Neural crest cell (in vitro differentiated cells): Measurements from ENCODE around the gene MAGI2. TPM values are rescaled to one million over a fixed set of nuclear protein-coding genes. Genes with fewer than 3 reads are reported as not detected.

Source experiments
- DNase-seq: peaks from one replicate; pipeline ENCODE4 v3.0.0; 2021; ENCODE audit warnings: low read depth, mixed read lengths, low spot score
- H3K27ac Mint-ChIP-seq: one replicate; pipeline ENCODE4 v1.8.0; 2021; ENCODE audit warnings: mild to moderate bottlenecking, mixed read lengths; ENCODE audit not compliant: unreplicated experiment
- H3K27me3 Mint-ChIP-seq: 2 replicates; pipeline ENCODE4 v1.8.0; 2021; ENCODE audit warnings: low read depth, mild to moderate bottlenecking, mixed read lengths
- H3K36me3 Mint-ChIP-seq: 2 replicates; pipeline ENCODE4 v1.8.0; 2021; ENCODE audit warnings: low read depth, mild to moderate bottlenecking, mixed read lengths
- H3K4me1 Mint-ChIP-seq: 2 replicates; pipeline ENCODE4 v1.8.0; 2021; ENCODE audit warnings: mixed read lengths
- H3K4me3 Mint-ChIP-seq: one replicate; pipeline ENCODE4 v1.8.0; 2021; ENCODE audit warnings: mild to moderate bottlenecking, mixed read lengths
- H3K9me3 Mint-ChIP-seq: 2 replicates; pipeline ENCODE4 v1.8.0; 2021; ENCODE audit warnings: mixed read lengths
- CTCF ChIP-seq: fragments of 200-600 bp; sonication (generic); conservative IDR thresholded peaks from 2 replicates; pipeline ENCODE4 v1.5.0; 2021; ENCODE audit warnings: antibody characterized with exemption, mild to moderate bottlenecking
- total RNA-seq: library from RNA; stranded (reverse); gene quantifications from 2 replicates; pipeline ENCODE4 v1.2.1, GENCODE V29; 2021

The MAGI2 gene
- total RNA-seq, 1 donor from 2014 or later: 10.0 TPM

GRCh38 chr7:79290841-79291497 lies 162.5 kb downstream of the MAGI2 start:
- H3K4me3 Mint-ChIP-seq: no peak overlapping the region
- H3K4me1 Mint-ChIP-seq: peaks cover 13% of the 10 kb centered on the region
- TF ChIP-seq CTCF: no peak
- H3K27me3 Mint-ChIP-seq: no peaks in the 10 kb centered on the region
- DNase-seq: no peak
- H3K27ac Mint-ChIP-seq: no peak overlapping the region
- H3K9me3 Mint-ChIP-seq: no peaks in the 10 kb centered on the region
- no peaks in the 10 kb centered on the region for H3K36me3 Mint-ChIP-seq

- no peak for TF ChIP-seq CTCF
- H3K36me3 Mint-ChIP-seq: no peaks in the 10 kb centered on the region
- peaks cover 13% of the 10 kb centered on the region for H3K4me1 Mint-ChIP-seq
Measured at GRCh38 chr7:79290398-79290797, 163.1 kb downstream of the MAGI2 start.

GRCh38 chr7:79288655-79289054 lies 164.8 kb downstream of the MAGI2 start:
- Mint-ChIP-seq H3K9me3 (no peaks in the 10 kb centered on the region), H3K4me1 (peaks cover 13% of the 10 kb centered on the region), H3K4me3 (no peak overlapping the region), H3K27ac (no peak overlapping the region), H3K36me3 (no peaks in the 10 kb centered on the region), H3K27me3 (no peaks in the 10 kb centered on the region)
- no peak for TF ChIP-seq CTCF
- DNase-seq: no peak

More at GRCh38 chr7:79290398-79290797, 163.1 kb downstream of the MAGI2 start:
- Mint-ChIP-seq H3K4me3 (no peak overlapping the region), H3K9me3 (no peaks in the 10 kb centered on the region), H3K27ac (no peak overlapping the region), H3K27me3 (no peaks in the 10 kb centered on the region)
- no peak for DNase-seq

GRCh38 chr7:79287981-79288380 lies 165.5 kb downstream of the MAGI2 start:
- H3K4me3 Mint-ChIP-seq: no peak overlapping the region
- no peak overlapping the region for H3K27ac Mint-ChIP-seq
- peaks cover 12% of the 10 kb centered on the region for H3K4me1 Mint-ChIP-seq
- H3K9me3 Mint-ChIP-seq: no peaks in the 10 kb centered on the region
- TF ChIP-seq CTCF: no peak
- H3K27me3 Mint-ChIP-seq: no peaks in the 10 kb centered on the region
- no peak for DNase-seq
- H3K36me3 Mint-ChIP-seq: no peaks in the 10 kb centered on the region

GRCh38 chr7:79286181-79286580 lies 167.3 kb downstream of the MAGI2 start:
- Mint-ChIP-seq H3K4me1 (peaks cover 7% of the 10 kb centered on the region), H3K4me3 (no peak overlapping the region), H3K36me3 (no peaks in the 10 kb centered on the region), H3K27ac (no peak overlapping the region), H3K27me3 (no peaks in the 10 kb centered on the region), H3K9me3 (no peaks in the 10 kb centered on the region)
- no peak for DNase-seq
- no peak for TF ChIP-seq CTCF
